ENCODE results near the gene PSD2. TPM values are rescaled to one million over a fixed set of nuclear protein-coding genes. Genes with fewer than 3 reads are reported as not detected.

The PSD2 gene
- total and polyA plus RNA-seq, 2 experiments from 2014 or later: 0.08 to 0.10 TPM

DNA sequence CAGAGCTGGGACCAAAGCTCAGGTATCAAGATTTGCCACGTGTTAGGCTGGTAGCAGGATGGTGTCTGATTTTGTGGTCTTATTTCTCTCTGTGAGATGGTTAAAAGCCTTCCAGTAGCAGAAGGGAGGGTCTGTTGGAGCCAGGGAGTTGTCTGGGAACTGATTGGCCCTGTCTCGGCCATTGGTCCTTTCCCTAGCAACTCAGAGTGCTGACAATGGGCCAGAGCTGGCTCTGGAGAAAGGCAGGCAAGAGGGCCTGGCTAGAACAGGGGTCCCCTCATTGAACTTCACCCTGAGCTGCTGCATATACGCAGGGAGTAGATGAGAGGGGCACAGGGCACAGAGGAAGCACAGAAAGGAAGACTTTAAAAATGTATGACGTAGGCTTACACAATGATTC is 92.8 kb downstream of the PSD2 start:
- Histone ChIP-seq H3K79me2 (replicated peaks; ENCODE audit: insufficient read depth) (no peaks in the 10 kb centered on the region), H3K4me1 (ENCODE audit: insufficient read depth) (no peaks in the 10 kb centered on the region), H3K9me2 (ENCODE audit: insufficient read depth) (no peaks in the 10 kb centered on the region), H3F3A (replicated peaks; ENCODE audit: low read depth) (no peaks in the 10 kb centered on the region), H3K27ac (ENCODE audit: low read depth) (no peak overlapping the region), H3K4me3 (no peak overlapping the region), H3K36me3 (ENCODE audit: insufficient read depth) (no peaks in the 10 kb centered on the region), H3K4me2 (no peak overlapping the region), H2AFZ (no peak overlapping the region), H3K27me3 (ENCODE audit: insufficient read depth) (no peaks in the 10 kb centered on the region), H4K20me1 (replicated peaks; ENCODE audit: insufficient read depth) (no peaks in the 10 kb centered on the region)
- H3K4me1 Mint-ChIP-seq: no peaks in the 10 kb centered on the region; the same call in 2 of the 3 replicates
- H3K36me3 Mint-ChIP-seq (ENCODE audit: low read depth): no peaks in the 10 kb centered on the region
- DNase-seq (ENCODE audit: low spot score) (no peak), ATAC-seq (peak; percentile 58)
- H3K27me3 Mint-ChIP-seq (ENCODE audit: insufficient read depth, low read depth, poor library complexity): peaks cover 15% of the 10 kb centered on the region
- H3K27ac Mint-ChIP-seq: no peak overlapping the region
- no peak overlapping the region for H3K4me3 Mint-ChIP-seq
- TF ChIP-seq ZNF114 (CRISPR knock-in tag; IDR thresholded peaks at IDR 0.05) (no peak), EZH2phosphoT487 (IDR thresholded peaks at IDR 0.05; ENCODE audit: unreplicated experiment) (no peak), EZH2 (IDR thresholded peaks at IDR 0.05; ENCODE audit: low read depth, unreplicated experiment) (no peak), CREB1 (CRISPR knock-in tag; IDR thresholded peaks at IDR 0.05; ENCODE audit: low read depth) (no peak), JUNB (IDR thresholded peaks at IDR 0.05; ENCODE audit: unreplicated experiment) (no peak), ZNF331 (CRISPR knock-in tag; IDR thresholded peaks at IDR 0.05; ENCODE audit: low read depth) (no peak), POLR2AphosphoS5 (IDR thresholded peaks at IDR 0.05; ENCODE audit: low read depth) (no peak), STAT1 (IDR thresholded peaks at IDR 0.05; ENCODE audit: unreplicated experiment) (no peak), NANOG (IDR thresholded peaks at IDR 0.05; ENCODE audit: borderline replicate concordance) (no peak)
- TF ChIP-seq, protein P1, sequence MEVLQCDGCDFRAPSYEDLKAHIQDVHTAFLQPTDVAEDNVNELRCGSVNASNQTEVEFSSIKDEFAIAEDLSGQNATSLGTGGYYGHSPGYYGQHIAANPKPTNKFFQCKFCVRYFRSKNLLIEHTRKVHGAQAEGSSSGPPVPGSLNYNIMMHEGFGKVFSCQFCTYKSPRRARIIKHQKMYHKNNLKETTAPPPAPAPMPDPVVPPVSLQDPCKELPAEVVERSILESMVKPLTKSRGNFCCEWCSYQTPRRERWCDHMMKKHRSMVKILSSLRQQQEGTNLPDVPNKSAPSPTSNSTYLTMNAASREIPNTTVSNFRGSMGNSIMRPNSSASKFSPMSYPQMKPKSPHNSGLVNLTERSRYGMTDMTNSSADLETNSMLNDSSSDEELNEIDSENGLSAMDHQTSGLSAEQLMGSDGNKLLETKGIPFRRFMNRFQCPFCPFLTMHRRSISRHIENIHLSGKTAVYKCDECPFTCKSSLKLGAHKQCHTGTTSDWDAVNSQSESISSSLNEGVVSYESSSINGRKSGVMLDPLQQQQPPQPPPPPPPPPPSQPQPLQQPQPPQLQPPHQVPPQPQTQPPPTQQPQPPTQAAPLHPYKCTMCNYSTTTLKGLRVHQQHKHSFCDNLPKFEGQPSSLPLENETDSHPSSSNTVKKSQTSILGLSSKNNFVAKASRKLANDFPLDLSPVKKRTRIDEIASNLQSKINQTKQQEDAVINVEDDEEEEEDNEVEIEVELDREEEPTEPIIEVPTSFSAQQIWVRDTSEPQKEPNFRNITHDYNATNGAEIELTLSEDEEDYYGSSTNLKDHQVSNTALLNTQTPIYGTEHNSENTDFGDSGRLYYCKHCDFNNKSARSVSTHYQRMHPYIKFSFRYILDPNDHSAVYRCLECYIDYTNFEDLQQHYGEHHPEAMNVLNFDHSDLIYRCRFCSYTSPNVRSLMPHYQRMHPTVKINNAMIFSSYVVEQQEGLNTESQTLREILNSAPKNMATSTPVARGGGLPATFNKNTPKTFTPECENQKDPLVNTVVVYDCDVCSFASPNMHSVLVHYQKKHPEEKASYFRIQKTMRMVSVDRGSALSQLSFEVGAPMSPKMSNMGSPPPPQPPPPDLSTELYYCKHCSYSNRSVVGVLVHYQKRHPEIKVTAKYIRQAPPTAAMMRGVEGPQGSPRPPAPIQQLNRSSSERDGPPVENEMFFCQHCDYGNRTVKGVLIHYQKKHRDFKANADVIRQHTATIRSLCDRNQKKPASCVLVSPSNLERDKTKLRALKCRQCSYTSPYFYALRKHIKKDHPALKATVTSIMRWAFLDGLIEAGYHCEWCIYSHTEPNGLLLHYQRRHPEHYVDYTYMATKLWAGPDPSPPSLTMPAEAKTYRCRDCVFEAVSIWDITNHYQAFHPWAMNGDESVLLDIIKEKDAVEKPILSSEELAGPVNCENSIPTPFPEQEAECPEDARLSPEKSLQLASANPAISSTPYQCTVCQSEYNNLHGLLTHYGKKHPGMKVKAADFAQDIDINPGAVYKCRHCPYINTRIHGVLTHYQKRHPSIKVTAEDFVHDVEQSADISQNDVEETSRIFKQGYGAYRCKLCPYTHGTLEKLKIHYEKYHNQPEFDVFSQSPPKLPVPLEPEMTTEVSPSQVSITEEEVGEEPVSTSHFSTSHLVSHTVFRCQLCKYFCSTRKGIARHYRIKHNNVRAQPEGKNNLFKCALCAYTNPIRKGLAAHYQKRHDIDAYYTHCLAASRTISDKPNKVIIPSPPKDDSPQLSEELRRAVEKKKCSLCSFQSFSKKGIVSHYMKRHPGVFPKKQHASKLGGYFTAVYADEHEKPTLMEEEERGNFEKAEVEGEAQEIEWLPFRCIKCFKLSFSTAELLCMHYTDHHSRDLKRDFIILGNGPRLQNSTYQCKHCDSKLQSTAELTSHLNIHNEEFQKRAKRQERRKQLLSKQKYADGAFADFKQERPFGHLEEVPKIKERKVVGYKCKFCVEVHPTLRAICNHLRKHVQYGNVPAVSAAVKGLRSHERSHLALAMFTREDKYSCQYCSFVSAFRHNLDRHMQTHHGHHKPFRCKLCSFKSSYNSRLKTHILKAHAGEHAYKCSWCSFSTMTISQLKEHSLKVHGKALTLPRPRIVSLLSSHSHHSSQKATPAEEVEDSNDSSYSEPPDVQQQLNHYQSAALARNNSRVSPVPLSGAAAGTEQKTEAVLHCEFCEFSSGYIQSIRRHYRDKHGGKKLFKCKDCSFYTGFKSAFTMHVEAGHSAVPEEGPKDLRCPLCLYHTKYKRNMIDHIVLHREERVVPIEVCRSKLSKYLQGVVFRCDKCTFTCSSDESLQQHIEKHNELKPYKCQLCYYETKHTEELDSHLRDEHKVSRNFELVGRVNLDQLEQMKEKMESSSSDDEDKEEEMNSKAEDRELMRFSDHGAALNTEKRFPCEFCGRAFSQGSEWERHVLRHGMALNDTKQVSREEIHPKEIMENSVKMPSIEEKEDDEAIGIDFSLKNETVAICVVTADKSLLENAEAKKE (CRISPR knock-in tag; IDR thresholded peaks at IDR 0.05): no peak
- TF ChIP-seq, protein P2, sequence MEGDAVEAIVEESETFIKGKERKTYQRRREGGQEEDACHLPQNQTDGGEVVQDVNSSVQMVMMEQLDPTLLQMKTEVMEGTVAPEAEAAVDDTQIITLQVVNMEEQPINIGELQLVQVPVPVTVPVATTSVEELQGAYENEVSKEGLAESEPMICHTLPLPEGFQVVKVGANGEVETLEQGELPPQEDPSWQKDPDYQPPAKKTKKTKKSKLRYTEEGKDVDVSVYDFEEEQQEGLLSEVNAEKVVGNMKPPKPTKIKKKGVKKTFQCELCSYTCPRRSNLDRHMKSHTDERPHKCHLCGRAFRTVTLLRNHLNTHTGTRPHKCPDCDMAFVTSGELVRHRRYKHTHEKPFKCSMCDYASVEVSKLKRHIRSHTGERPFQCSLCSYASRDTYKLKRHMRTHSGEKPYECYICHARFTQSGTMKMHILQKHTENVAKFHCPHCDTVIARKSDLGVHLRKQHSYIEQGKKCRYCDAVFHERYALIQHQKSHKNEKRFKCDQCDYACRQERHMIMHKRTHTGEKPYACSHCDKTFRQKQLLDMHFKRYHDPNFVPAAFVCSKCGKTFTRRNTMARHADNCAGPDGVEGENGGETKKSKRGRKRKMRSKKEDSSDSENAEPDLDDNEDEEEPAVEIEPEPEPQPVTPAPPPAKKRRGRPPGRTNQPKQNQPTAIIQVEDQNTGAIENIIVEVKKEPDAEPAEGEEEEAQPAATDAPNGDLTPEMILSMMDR (conservative IDR thresholded peaks at IDR 0.05; ENCODE audit: low read depth in 2 of 2): no peak
- TF ChIP-seq, protein P3, sequence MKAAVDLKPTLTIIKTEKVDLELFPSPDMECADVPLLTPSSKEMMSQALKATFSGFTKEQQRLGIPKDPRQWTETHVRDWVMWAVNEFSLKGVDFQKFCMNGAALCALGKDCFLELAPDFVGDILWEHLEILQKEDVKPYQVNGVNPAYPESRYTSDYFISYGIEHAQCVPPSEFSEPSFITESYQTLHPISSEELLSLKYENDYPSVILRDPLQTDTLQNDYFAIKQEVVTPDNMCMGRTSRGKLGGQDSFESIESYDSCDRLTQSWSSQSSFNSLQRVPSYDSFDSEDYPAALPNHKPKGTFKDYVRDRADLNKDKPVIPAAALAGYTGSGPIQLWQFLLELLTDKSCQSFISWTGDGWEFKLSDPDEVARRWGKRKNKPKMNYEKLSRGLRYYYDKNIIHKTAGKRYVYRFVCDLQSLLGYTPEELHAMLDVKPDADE (IDR thresholded peaks at IDR 0.05): no peak
- TF ChIP-seq, protein P4, sequence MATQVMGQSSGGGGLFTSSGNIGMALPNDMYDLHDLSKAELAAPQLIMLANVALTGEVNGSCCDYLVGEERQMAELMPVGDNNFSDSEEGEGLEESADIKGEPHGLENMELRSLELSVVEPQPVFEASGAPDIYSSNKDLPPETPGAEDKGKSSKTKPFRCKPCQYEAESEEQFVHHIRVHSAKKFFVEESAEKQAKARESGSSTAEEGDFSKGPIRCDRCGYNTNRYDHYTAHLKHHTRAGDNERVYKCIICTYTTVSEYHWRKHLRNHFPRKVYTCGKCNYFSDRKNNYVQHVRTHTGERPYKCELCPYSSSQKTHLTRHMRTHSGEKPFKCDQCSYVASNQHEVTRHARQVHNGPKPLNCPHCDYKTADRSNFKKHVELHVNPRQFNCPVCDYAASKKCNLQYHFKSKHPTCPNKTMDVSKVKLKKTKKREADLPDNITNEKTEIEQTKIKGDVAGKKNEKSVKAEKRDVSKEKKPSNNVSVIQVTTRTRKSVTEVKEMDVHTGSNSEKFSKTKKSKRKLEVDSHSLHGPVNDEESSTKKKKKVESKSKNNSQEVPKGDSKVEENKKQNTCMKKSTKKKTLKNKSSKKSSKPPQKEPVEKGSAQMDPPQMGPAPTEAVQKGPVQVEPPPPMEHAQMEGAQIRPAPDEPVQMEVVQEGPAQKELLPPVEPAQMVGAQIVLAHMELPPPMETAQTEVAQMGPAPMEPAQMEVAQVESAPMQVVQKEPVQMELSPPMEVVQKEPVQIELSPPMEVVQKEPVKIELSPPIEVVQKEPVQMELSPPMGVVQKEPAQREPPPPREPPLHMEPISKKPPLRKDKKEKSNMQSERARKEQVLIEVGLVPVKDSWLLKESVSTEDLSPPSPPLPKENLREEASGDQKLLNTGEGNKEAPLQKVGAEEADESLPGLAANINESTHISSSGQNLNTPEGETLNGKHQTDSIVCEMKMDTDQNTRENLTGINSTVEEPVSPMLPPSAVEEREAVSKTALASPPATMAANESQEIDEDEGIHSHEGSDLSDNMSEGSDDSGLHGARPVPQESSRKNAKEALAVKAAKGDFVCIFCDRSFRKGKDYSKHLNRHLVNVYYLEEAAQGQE (IDR thresholded peaks at IDR 0.05; ENCODE audit: unreplicated experiment): no peak
- H3K9me3 Mint-ChIP-seq: no peaks in the 10 kb centered on the region
